H1 (cell line): ENCODE data around the gene AFF2.

Source experiments
- CREB1 ChIP-seq: IDR thresholded peaks from 2 replicates; pipeline ENCODE4 v1.6.1; 2012; ENCODE audit warnings: inconsistent platforms
- CTCF ChIP-seq, 3 experiments: IDR thresholded peaks; 1 replicate in 2 of 3; 2 replicates in 1 of 3; pipeline versions ENCODE4 v1.5.1 to v1.6.1; 2011; ENCODE audit warnings: low read length in 3 of 3, mild to moderate bottlenecking in 3 of 3, inconsistent platforms in 2 of 3, low read depth in 1 of 3, moderate library complexity in 1 of 3; ENCODE audit not compliant: insufficient read depth in 1 of 3; ENCODE audit errors: control extremely low read depth in 1 of 3
- EZH2 ChIP-seq: fragments of 200-600 bp; sonication (generic); IDR thresholded peaks from 2 replicates; pipeline ENCODE4 v1.7.1; 2012; ENCODE audit warnings: low read depth, mild to moderate bottlenecking, moderate library complexity, low read length, inconsistent platforms; ENCODE audit not compliant: severe bottlenecking

- TF ChIP-seq CREB1: no peak
- TF ChIP-seq CTCF (IDR thresholded peaks at IDR 0.05; ENCODE audit: control extremely low read depth in 1 of 3, insufficient read depth in 1 of 3, low read depth in 1 of 3, low read length in 3 of 3): no peak
- no peak for TF ChIP-seq EZH2
Observed at GRCh38 chrX:148643460-148643859, 143.0 kb downstream of the AFF2 start.
